Fibroblast of peridontal ligament (primary cell): ENCODE measurements around the gene TM7SF2.
A peak's percentile ranks its signal among the peaks of the same experiment; 100 is the strongest.

Source experiments
- DNase-seq: peaks from one replicate; pipeline ENCODE4 v3.0.0-alpha.2; 2010; ENCODE audit errors: extremely low read depth

TM7SF2 gene

GRCh38 chr11:65089621-65090020 is 22.1 kb upstream of the TM7SF2 start:
- no peak for DNase-seq

GRCh38 chr11:65090628-65091027 is 21.0 kb upstream of the TM7SF2 start:
- DNase-seq, result no peak

GRCh38 chr11:65095427-65095826 is 16.2 kb upstream of the TM7SF2 start:
- no peak for DNase-seq

GRCh38 chr11:65095974-65096806 is 15.5 kb upstream of the TM7SF2 start, which contains the start of gene VPS51:
Gene VPS51, plus strand, starts transcription at chr11:65096214. Its CDS starts 37 bp downstream, at chr11:65096251.
- DNase-seq, result peak; percentile 90

GRCh38 chr11:65096926-65097325 is 14.7 kb upstream of the TM7SF2 start:
- no peak for DNase-seq

GRCh38 chr11:65100674-65101350 is 10.9 kb upstream of the TM7SF2 start:
- DNase-seq, result no peak

GRCh38 chr11:65102142-65103095 is 9.3 kb upstream of the TM7SF2 start:
- DNase-seq, result no peak

- DNase-seq, result no peak
Measured at GRCh38 chr11:65103476-65103875, 8.2 kb upstream of the TM7SF2 start.

- DNase-seq, result no peak
Measured at GRCh38 chr11:65104628-65105027, 7.0 kb upstream of the TM7SF2 start.

GRCh38 chr11:65107078-65107477 is 4.6 kb upstream of the TM7SF2 start:
- no peak for DNase-seq

- no peak for DNase-seq
Measured at GRCh38 chr11:65107751-65108468, 3.8 kb upstream of the TM7SF2 start.

GRCh38 chr11:65108469-65109123 is 3.1 kb upstream of the TM7SF2 start:
- no peak for DNase-seq

GRCh38 chr11:65109231-65110198 is 2.2 kb upstream of the TM7SF2 start:
- DNase-seq, result no peak

- DNase-seq, result peak; percentile 76
Measured at GRCh38 chr11:65110354-65110861, 1.3 kb upstream of the TM7SF2 start.

- DNase-seq, result no peak
Measured at GRCh38 chr11:65111159-65111743, 421 bp upstream of the TM7SF2 start.

- no peak for DNase-seq
Measured at GRCh38 chr11:65112546-65113360, 1.1 kb downstream of the TM7SF2 start.

- DNase-seq, result no peak
Measured at GRCh38 chr11:65113361-65113756, 1.7 kb downstream of the TM7SF2 start.

GRCh38 chr11:65113839-65114238 is 2.2 kb downstream of the TM7SF2 start:
- no peak for DNase-seq
